ENCODE measurements around the gene SRRM1.
A peak's percentile ranks its signal among the peaks of the same experiment; 100 is the strongest.

The SRRM1 gene

GRCh38 chr1:24641646-24642151 is 1.4 kb upstream of the SRRM1 start:
- Histone ChIP-seq H3K9me3 (ENCODE audit: control insufficient read depth in 2 of 2, low read length in 2 of 2) (no peaks in the 10 kb centered on the region), H3K9ac (ENCODE audit: low read depth in 1 of 2, low read length in 2 of 2) (peak overlapping the region; percentile 68 to 99), H3K27ac (ENCODE audit: low read depth in 2 of 2, low read length in 2 of 2) (peak overlapping the region; percentile 100), H3K36me3 (ENCODE audit: control insufficient read depth in 2 of 2, insufficient read depth in 2 of 2, low read length in 2 of 2) (peaks cover 3 to 4% of the 10 kb centered on the region in 2 donors), H3K4me1 (ENCODE audit: control insufficient read depth in 2 of 2, insufficient read depth in 2 of 2, low read length in 2 of 2) (peaks cover 20 to 21% of the 10 kb centered on the region in 2 donors), H3K27me3 (ENCODE audit: control insufficient read depth in 2 of 2, insufficient read depth in 2 of 2, low read length in 2 of 2) (no peaks in the 10 kb centered on the region), H3K4me3 (ENCODE audit: low read length in 2 of 2) (peak overlapping the region; percentile 57 to 74)

- Histone ChIP-seq H3K27me3 (ENCODE audit: control insufficient read depth in 2 of 2, insufficient read depth in 2 of 2, low read length in 2 of 2) (no peaks in the 10 kb centered on the region), H3K9me3 (ENCODE audit: control insufficient read depth in 2 of 2, low read length in 2 of 2) (no peaks in the 10 kb centered on the region), H3K36me3 (ENCODE audit: control insufficient read depth in 2 of 2, insufficient read depth in 2 of 2, low read length in 2 of 2) (peaks cover 18 to 20% of the 10 kb centered on the region in 2 donors), H3K4me1 (ENCODE audit: control insufficient read depth in 2 of 2, insufficient read depth in 2 of 2, low read length in 2 of 2) (peaks cover 20 to 21% of the 10 kb centered on the region in 2 donors), H3K9ac (ENCODE audit: low read depth in 1 of 2, low read length in 2 of 2) (peak overlapping the region; percentile 65 to 90), H3K4me3 (ENCODE audit: low read length in 2 of 2) (peak overlapping the region; percentile 89 to 92), H3K27ac (ENCODE audit: low read depth in 2 of 2, low read length in 2 of 2) (peak overlapping the region; percentile 86 to 100)
These were observed 429 bp downstream of the SRRM1 start for GRCh38 chr1:24643363-24644099.

GRCh38 chr1:24644100-24644384 is 940 bp downstream of the SRRM1 start:
- H3K9ac ChIP-seq (ENCODE audit: low read depth in 1 of 2, low read length in 2 of 2), result peak overlapping the region; percentile 65 to 90
- peaks cover 20 to 21% of the 10 kb centered on the region in 2 donors for H3K4me1 ChIP-seq (ENCODE audit: control insufficient read depth in 2 of 2, insufficient read depth in 2 of 2, low read length in 2 of 2)
- no peaks in the 10 kb centered on the region for H3K27me3 ChIP-seq (ENCODE audit: control insufficient read depth in 2 of 2, insufficient read depth in 2 of 2, low read length in 2 of 2)
- H3K4me3 ChIP-seq (ENCODE audit: low read length in 2 of 2), result peak overlapping the region; percentile 89 to 92
- no peaks in the 10 kb centered on the region for H3K9me3 ChIP-seq (ENCODE audit: control insufficient read depth in 2 of 2, low read length in 2 of 2)
- peaks cover 23 to 25% of the 10 kb centered on the region in 2 donors for H3K36me3 ChIP-seq (ENCODE audit: control insufficient read depth in 2 of 2, insufficient read depth in 2 of 2, low read length in 2 of 2)
- peak overlapping the region; percentile 86 to 100 for H3K27ac ChIP-seq (ENCODE audit: low read depth in 2 of 2, low read length in 2 of 2)

- H3K9ac ChIP-seq (ENCODE audit: low read depth in 1 of 2, low read length in 2 of 2), result no peak overlapping the region
- H3K36me3 ChIP-seq (ENCODE audit: control insufficient read depth in 2 of 2, insufficient read depth in 2 of 2, low read length in 2 of 2), result peaks cover 66 to 70% of the 10 kb centered on the region in 2 donors
These were observed 5.8 kb downstream of the SRRM1 start for GRCh38 chr1:24648919-24649318.

GRCh38 chr1:24652382-24652781 is 9.3 kb downstream of the SRRM1 start:
- Histone ChIP-seq H3K4me3 (ENCODE audit: low read length in 2 of 2) (no peak overlapping the region), H3K9ac (ENCODE audit: low read depth in 1 of 2, low read length in 2 of 2) (no peak overlapping the region), H3K27me3 (ENCODE audit: control insufficient read depth in 2 of 2, insufficient read depth in 2 of 2, low read length in 2 of 2) (no peaks in the 10 kb centered on the region), H3K36me3 (ENCODE audit: control insufficient read depth in 2 of 2, insufficient read depth in 2 of 2, low read length in 2 of 2) (peaks cover 89 to 95% of the 10 kb centered on the region in 2 donors), H3K9me3 (ENCODE audit: control insufficient read depth in 2 of 2, low read length in 2 of 2) (no peaks in the 10 kb centered on the region), H3K4me1 (ENCODE audit: control insufficient read depth in 2 of 2, insufficient read depth in 2 of 2, low read length in 2 of 2) (no peaks in the 10 kb centered on the region), H3K27ac (ENCODE audit: low read depth in 2 of 2, low read length in 2 of 2) (no peak overlapping the region)

More at GRCh38 chr1:24648919-24649318, 5.8 kb downstream of the SRRM1 start:
- no peak overlapping the region for H3K27ac ChIP-seq (ENCODE audit: low read depth in 2 of 2, low read length in 2 of 2)
- H3K4me3 ChIP-seq (ENCODE audit: low read length in 2 of 2), result no peak overlapping the region
- peaks cover 13 to 14% of the 10 kb centered on the region in 2 donors for H3K4me1 ChIP-seq (ENCODE audit: control insufficient read depth in 2 of 2, insufficient read depth in 2 of 2, low read length in 2 of 2)
- no peaks in the 10 kb centered on the region for H3K27me3 ChIP-seq (ENCODE audit: control insufficient read depth in 2 of 2, insufficient read depth in 2 of 2, low read length in 2 of 2)
- H3K9me3 ChIP-seq (ENCODE audit: control insufficient read depth in 2 of 2, low read length in 2 of 2), result no peaks in the 10 kb centered on the region

GRCh38 chr1:24654010-24654409 is 10.9 kb downstream of the SRRM1 start:
- Histone ChIP-seq H3K27ac (ENCODE audit: low read depth in 2 of 2, low read length in 2 of 2) (no peak overlapping the region), H3K4me3 (ENCODE audit: low read length in 2 of 2) (no peak overlapping the region), H3K4me1 (ENCODE audit: control insufficient read depth in 2 of 2, insufficient read depth in 2 of 2, low read length in 2 of 2) (no peaks in the 10 kb centered on the region), H3K9me3 (ENCODE audit: control insufficient read depth in 2 of 2, low read length in 2 of 2) (no peaks in the 10 kb centered on the region), H3K36me3 (ENCODE audit: control insufficient read depth in 2 of 2, insufficient read depth in 2 of 2, low read length in 2 of 2) (peaks cover 80 to 93% of the 10 kb centered on the region in 2 donors), H3K9ac (ENCODE audit: low read depth in 1 of 2, low read length in 2 of 2) (no peak overlapping the region), H3K27me3 (ENCODE audit: control insufficient read depth in 2 of 2, insufficient read depth in 2 of 2, low read length in 2 of 2) (no peaks in the 10 kb centered on the region)

GRCh38 chr1:24656046-24656445 is 12.9 kb downstream of the SRRM1 start:
- H3K9ac ChIP-seq (ENCODE audit: low read depth in 1 of 2, low read length in 2 of 2), result no peak overlapping the region
- no peaks in the 10 kb centered on the region for H3K4me1 ChIP-seq (ENCODE audit: control insufficient read depth in 2 of 2, insufficient read depth in 2 of 2, low read length in 2 of 2)
- no peak overlapping the region for H3K4me3 ChIP-seq (ENCODE audit: low read length in 2 of 2)
- no peaks in the 10 kb centered on the region for H3K9me3 ChIP-seq (ENCODE audit: control insufficient read depth in 2 of 2, low read length in 2 of 2)
- no peak overlapping the region for H3K27ac ChIP-seq (ENCODE audit: low read depth in 2 of 2, low read length in 2 of 2)
- H3K36me3 ChIP-seq (ENCODE audit: control insufficient read depth in 2 of 2, insufficient read depth in 2 of 2, low read length in 2 of 2), result peaks cover 68 to 84% of the 10 kb centered on the region in 2 donors
- H3K27me3 ChIP-seq (ENCODE audit: control insufficient read depth in 2 of 2, insufficient read depth in 2 of 2, low read length in 2 of 2), result no peaks in the 10 kb centered on the region

- Histone ChIP-seq H3K9me3 (ENCODE audit: control insufficient read depth in 2 of 2, low read length in 2 of 2) (no peaks in the 10 kb centered on the region), H3K9ac (ENCODE audit: low read depth in 1 of 2, low read length in 2 of 2) (no peak overlapping the region), H3K27me3 (ENCODE audit: control insufficient read depth in 2 of 2, insufficient read depth in 2 of 2, low read length in 2 of 2) (no peaks in the 10 kb centered on the region), H3K4me1 (ENCODE audit: control insufficient read depth in 2 of 2, insufficient read depth in 2 of 2, low read length in 2 of 2) (no peaks in the 10 kb centered on the region), H3K36me3 (ENCODE audit: control insufficient read depth in 2 of 2, insufficient read depth in 2 of 2, low read length in 2 of 2) (peaks cover 70 to 86% of the 10 kb centered on the region in 2 donors), H3K27ac (ENCODE audit: low read depth in 2 of 2, low read length in 2 of 2) (no peak overlapping the region), H3K4me3 (ENCODE audit: low read length in 2 of 2) (no peak overlapping the region)
These were observed 14.7 kb downstream of the SRRM1 start for GRCh38 chr1:24657781-24658180.

- Histone ChIP-seq H3K9ac (ENCODE audit: low read depth in 1 of 2, low read length in 2 of 2) (no peak overlapping the region), H3K4me3 (ENCODE audit: low read length in 2 of 2) (no peak overlapping the region), H3K9me3 (ENCODE audit: control insufficient read depth in 2 of 2, low read length in 2 of 2) (no peaks in the 10 kb centered on the region), H3K4me1 (ENCODE audit: control insufficient read depth in 2 of 2, insufficient read depth in 2 of 2, low read length in 2 of 2) (no peaks in the 10 kb centered on the region), H3K27ac (ENCODE audit: low read depth in 2 of 2, low read length in 2 of 2) (no peak overlapping the region), H3K36me3 (ENCODE audit: control insufficient read depth in 2 of 2, insufficient read depth in 2 of 2, low read length in 2 of 2) (peaks cover 66 to 86% of the 10 kb centered on the region in 2 donors), H3K27me3 (ENCODE audit: control insufficient read depth in 2 of 2, insufficient read depth in 2 of 2, low read length in 2 of 2) (no peaks in the 10 kb centered on the region)
These were observed 16.2 kb downstream of the SRRM1 start for GRCh38 chr1:24659166-24659904.

GRCh38 chr1:24659993-24660665 is 17.0 kb downstream of the SRRM1 start:
- no peak overlapping the region for H3K4me3 ChIP-seq (ENCODE audit: low read length in 2 of 2)
- no peaks in the 10 kb centered on the region for H3K9me3 ChIP-seq (ENCODE audit: control insufficient read depth in 2 of 2, low read length in 2 of 2)
- no peak overlapping the region for H3K9ac ChIP-seq (ENCODE audit: low read depth in 1 of 2, low read length in 2 of 2)
- H3K36me3 ChIP-seq (ENCODE audit: control insufficient read depth in 2 of 2, insufficient read depth in 2 of 2, low read length in 2 of 2), result peaks cover 65 to 84% of the 10 kb centered on the region in 2 donors
- H3K27ac ChIP-seq (ENCODE audit: low read depth in 2 of 2, low read length in 2 of 2), result no peak overlapping the region
- H3K4me1 ChIP-seq (ENCODE audit: control insufficient read depth in 2 of 2, insufficient read depth in 2 of 2, low read length in 2 of 2), result no peaks in the 10 kb centered on the region
- no peaks in the 10 kb centered on the region for H3K27me3 ChIP-seq (ENCODE audit: control insufficient read depth in 2 of 2, insufficient read depth in 2 of 2, low read length in 2 of 2)
